ENCODE measurements around the gene MTOR.

DNA sequence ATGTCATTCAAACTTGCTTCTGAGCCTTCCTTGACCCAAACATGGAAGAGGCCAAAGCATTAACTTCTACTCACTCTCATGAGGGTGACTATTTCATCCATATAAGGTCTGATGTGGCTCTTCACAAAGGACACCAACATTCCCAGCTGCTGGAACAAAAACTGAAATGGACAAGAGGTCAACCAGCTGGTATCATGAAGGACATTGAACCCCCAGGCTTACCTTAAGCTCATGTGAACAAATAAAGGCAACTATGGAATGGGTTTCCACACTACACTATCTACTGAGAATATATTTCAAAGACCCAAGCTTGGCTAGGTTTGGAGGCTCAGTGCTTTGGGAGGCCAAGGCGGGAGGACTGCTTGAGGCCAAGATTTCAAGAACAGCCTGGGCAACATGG lies 46.3 kb downstream of the MTOR start:
- TF ChIP-seq, protein P1, sequence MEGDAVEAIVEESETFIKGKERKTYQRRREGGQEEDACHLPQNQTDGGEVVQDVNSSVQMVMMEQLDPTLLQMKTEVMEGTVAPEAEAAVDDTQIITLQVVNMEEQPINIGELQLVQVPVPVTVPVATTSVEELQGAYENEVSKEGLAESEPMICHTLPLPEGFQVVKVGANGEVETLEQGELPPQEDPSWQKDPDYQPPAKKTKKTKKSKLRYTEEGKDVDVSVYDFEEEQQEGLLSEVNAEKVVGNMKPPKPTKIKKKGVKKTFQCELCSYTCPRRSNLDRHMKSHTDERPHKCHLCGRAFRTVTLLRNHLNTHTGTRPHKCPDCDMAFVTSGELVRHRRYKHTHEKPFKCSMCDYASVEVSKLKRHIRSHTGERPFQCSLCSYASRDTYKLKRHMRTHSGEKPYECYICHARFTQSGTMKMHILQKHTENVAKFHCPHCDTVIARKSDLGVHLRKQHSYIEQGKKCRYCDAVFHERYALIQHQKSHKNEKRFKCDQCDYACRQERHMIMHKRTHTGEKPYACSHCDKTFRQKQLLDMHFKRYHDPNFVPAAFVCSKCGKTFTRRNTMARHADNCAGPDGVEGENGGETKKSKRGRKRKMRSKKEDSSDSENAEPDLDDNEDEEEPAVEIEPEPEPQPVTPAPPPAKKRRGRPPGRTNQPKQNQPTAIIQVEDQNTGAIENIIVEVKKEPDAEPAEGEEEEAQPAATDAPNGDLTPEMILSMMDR (IDR thresholded peaks at IDR 0.05) = no peak
- no peak for TF ChIP-seq POLR2A (IDR thresholded peaks at IDR 0.05)
